ENCODE results near the gene SORCS1. TPM values are rescaled to one million over a fixed set of nuclear protein-coding genes. Genes with fewer than 3 reads are reported as not detected.

SORCS1 gene
- polyA plus RNA-seq, 6 donors from 2014 or later: not detected

- Mint-ChIP-seq H3K27ac (no peak overlapping the region), H3K4me3 (no peak overlapping the region), H3K9me3 (peaks cover 0 to 14% (median 1%) of the 10 kb centered on the region in 7 donors), H3K36me3 (no peaks in the 10 kb centered on the region), H3K4me1 (no peaks in the 10 kb centered on the region), H3K27me3 (peaks cover 0 to 2% (median 0%) of the 10 kb centered on the region in 3 donors)
- no peak for DNase-seq
- no peak for ATAC-seq (ENCODE audit: low read depth in 2 of 2)
These were observed 72.2 kb downstream of the SORCS1 start for GRCh38 chr10:107092321-107092720.

DNA sequence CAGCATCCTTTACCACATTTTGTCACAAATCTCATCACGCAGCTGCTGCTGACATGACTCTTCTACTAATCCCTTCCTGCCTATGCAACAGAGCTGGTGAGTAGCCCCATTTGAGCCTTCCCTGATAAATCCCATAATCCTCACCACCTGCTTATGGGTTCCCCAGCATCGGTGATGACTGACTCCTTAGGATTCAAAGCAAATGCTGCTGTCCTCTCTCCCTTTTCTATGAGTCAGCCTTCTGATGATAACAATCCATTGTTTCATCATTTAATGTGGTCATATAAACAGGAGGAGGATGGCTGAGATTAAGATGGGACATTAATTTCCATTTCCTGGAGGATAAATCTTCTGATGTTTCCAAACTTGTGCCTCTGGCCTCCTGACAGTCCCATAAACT is 73.4 kb downstream of the SORCS1 start:
- H3K4me1 Mint-ChIP-seq: no peaks in the 10 kb centered on the region
- no peak for DNase-seq
- H3K4me3 Mint-ChIP-seq: no peak overlapping the region
- peaks cover 0 to 9% (median 1%) of the 10 kb centered on the region in 7 donors for H3K9me3 Mint-ChIP-seq
- H3K27me3 Mint-ChIP-seq: peaks cover 0 to 3% (median 0%) of the 10 kb centered on the region in 3 donors
- H3K27ac Mint-ChIP-seq: peak overlapping the region in 1 of 6 donors; percentile 31
- no peak for ATAC-seq (ENCODE audit: low read depth in 2 of 2)
- H3K36me3 Mint-ChIP-seq: no peaks in the 10 kb centered on the region

DNA sequence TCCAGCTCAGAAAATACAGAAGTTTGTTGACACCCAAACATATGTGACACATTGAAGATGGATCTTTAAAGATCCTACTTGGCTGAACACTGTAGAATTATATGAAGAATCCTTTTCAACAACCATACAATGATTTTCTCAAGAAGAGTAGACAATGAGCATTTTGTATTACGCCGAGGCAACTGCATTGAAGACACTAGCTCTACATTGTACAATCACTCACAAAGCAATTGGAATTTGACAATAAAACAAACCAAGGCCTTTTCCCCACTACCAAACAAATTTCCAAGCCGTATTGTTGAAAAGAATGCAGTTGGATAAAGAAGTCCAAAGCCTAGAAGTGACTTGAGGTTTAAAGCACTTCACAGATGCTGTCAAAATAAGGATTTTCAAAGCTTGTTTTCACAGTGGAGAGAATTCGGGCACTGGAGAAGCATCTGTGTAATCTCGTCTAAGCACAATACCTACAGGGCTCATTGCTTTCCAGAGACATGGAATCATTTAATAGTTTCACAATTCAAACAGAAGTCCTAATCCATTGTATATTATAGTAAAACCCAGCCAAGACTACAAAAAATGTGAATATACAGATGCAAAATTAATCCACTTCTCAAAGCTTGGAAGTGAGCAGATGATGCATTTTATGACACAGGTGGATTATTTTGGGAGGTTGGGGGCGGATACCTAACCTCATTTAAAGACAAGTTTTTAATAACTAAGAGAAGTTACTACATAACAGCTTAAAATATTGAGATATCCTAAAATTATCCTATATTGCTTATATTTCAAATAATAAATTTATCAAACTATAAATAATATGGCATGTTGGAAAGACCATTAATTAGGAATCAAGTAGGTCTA is 78.6 kb downstream of the SORCS1 start:
- no peak for ATAC-seq (ENCODE audit: low read depth in 2 of 2)
- H3K27me3 Mint-ChIP-seq: peaks cover 0 to 3% (median 0%) of the 10 kb centered on the region in 3 donors
- no peaks in the 10 kb centered on the region for H3K4me1 Mint-ChIP-seq
- no peak for DNase-seq
- no peak overlapping the region for H3K4me3 Mint-ChIP-seq
- no peaks in the 10 kb centered on the region for H3K36me3 Mint-ChIP-seq
- no peak overlapping the region for H3K27ac Mint-ChIP-seq
- peaks cover 0 to 4% (median 0%) of the 10 kb centered on the region in 7 donors for H3K9me3 Mint-ChIP-seq

DNA sequence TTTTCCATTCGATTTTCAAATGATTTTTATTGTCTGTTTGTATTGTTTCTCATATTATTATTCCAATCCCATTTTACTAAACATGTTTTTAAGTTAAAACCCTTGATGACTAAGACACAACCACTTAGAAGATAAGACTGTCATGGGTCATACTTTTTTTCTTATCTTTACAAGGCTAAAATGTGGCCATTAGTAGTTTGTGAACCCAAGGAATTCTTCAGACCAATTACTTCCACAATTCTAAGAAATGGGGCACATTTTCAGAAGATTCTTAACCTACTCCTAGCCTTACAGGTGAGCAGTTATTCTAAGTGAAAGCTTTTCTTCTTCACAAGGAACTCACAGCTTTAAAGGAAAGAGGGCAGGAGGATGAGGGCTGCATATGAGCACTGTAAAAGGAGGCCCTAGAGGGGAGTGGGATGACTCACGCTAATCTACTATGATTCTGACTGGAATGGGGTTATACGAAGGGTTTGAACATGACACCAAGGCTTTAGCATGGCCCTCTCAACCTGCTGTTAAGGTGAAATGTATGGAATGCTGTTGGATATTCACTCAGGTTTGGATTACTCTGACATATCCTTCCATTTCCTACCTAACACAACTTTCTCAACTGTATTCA is 81.0 kb downstream of the SORCS1 start:
- Mint-ChIP-seq H3K27me3 (peaks cover 0 to 3% (median 0%) of the 10 kb centered on the region in 3 donors), H3K36me3 (no peaks in the 10 kb centered on the region), H3K4me1 (no peaks in the 10 kb centered on the region), H3K9me3 (peaks cover 0 to 2% (median 0%) of the 10 kb centered on the region in 7 donors), H3K4me3 (no peak overlapping the region), H3K27ac (no peak overlapping the region)
- DNase-seq (no peak), ATAC-seq (ENCODE audit: low read depth in 2 of 2) (no peak)

GRCh38 chr10:107081644-107082043 is 82.9 kb downstream of the SORCS1 start:
- DNase-seq: no peak
- Mint-ChIP-seq H3K4me1 (no peaks in the 10 kb centered on the region), H3K4me3 (no peak overlapping the region), H3K9me3 (peaks cover 0 to 4% (median under 1%) of the 10 kb centered on the region in 7 donors), H3K27me3 (no peaks in the 10 kb centered on the region), H3K36me3 (no peaks in the 10 kb centered on the region), H3K27ac (no peak overlapping the region)
- ATAC-seq (ENCODE audit: low read depth in 2 of 2): no peak

GRCh38 chr10:107075117-107075516 is 89.4 kb downstream of the SORCS1 start:
- Mint-ChIP-seq H3K4me1 (no peaks in the 10 kb centered on the region), H3K27ac (no peak overlapping the region), H3K4me3 (no peak overlapping the region), H3K27me3 (no peaks in the 10 kb centered on the region), H3K9me3 (peaks cover 0 to 3% (median 0%) of the 10 kb centered on the region in 7 donors), H3K36me3 (no peaks in the 10 kb centered on the region)
- ATAC-seq (ENCODE audit: low read depth in 2 of 2) (no peak), DNase-seq (no peak)

GRCh38 chr10:107072786-107073185 is 91.7 kb downstream of the SORCS1 start:
- no peak for DNase-seq
- Mint-ChIP-seq H3K4me1 (no peaks in the 10 kb centered on the region), H3K36me3 (no peaks in the 10 kb centered on the region), H3K27me3 (no peaks in the 10 kb centered on the region), H3K9me3 (peaks cover 0 to 3% (median 0%) of the 10 kb centered on the region in 7 donors), H3K27ac (no peak overlapping the region), H3K4me3 (no peak overlapping the region)
- no peak for ATAC-seq (ENCODE audit: low read depth in 2 of 2)

DNA sequence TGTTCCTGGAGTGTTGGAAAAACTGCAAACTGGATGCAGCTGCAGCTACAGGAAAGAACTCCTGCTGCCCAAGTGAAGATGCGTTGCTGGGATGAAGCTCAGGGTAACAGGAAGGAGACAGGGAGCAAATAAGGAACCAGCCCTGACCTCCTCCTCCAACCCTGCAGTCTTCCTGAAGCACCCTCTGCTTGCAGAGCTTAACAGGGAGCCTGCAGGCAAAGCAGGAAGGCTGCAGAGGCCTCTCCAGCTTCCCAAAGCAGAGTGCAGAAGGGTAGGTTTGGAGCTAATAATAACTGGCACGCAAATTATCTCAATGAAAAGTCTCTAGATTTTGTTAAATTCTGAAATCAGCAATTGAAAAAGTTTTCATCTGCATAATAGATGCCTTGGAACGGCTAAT is 92.5 kb downstream of the SORCS1 start:
- peaks cover 0 to 3% (median 0%) of the 10 kb centered on the region in 7 donors for H3K9me3 Mint-ChIP-seq
- no peak overlapping the region for H3K27ac Mint-ChIP-seq

DNA sequence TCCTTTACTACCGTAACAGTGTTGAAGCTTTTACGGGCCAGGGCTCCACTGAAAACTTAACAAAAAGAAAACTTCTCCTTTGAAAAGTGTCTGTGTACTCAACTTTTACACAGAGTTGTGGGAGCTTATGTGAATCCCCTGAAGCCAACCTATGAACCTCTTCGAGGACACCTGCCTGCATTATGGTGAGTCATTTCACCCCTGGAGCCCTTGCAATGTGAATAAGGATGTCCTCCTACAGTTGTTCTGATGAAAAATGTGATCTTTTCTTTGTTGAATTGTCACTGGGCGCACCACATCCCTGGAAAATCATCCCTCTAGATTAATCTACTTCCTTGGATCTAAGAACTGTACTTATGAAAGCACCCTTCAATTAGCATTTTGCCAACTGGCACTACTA is 93.2 kb downstream of the SORCS1 start:
- no peak overlapping the region for H3K27ac Mint-ChIP-seq
- peaks cover 0 to 3% (median 0%) of the 10 kb centered on the region in 7 donors for H3K9me3 Mint-ChIP-seq
- H3K36me3 Mint-ChIP-seq: no peaks in the 10 kb centered on the region
- DNase-seq (no peak), ATAC-seq (ENCODE audit: low read depth in 2 of 2) (no peak)
- H3K27me3 Mint-ChIP-seq: no peaks in the 10 kb centered on the region
- H3K4me3 Mint-ChIP-seq: no peak overlapping the region
- no peaks in the 10 kb centered on the region for H3K4me1 Mint-ChIP-seq

More for the DNA sequence above, 92.5 kb downstream of the SORCS1 start:
- DNase-seq (no peak), ATAC-seq (ENCODE audit: low read depth in 2 of 2) (no peak)
- no peaks in the 10 kb centered on the region for H3K27me3 Mint-ChIP-seq
- no peak overlapping the region for H3K4me3 Mint-ChIP-seq
- H3K36me3 Mint-ChIP-seq: no peaks in the 10 kb centered on the region
- H3K4me1 Mint-ChIP-seq: no peaks in the 10 kb centered on the region

GRCh38 chr10:107067843-107068242 is 96.7 kb downstream of the SORCS1 start:
- H3K27me3 Mint-ChIP-seq: no peaks in the 10 kb centered on the region
- no peaks in the 10 kb centered on the region for H3K36me3 Mint-ChIP-seq
- peaks cover 0 to 10% (median 2%) of the 10 kb centered on the region in 7 donors for H3K9me3 Mint-ChIP-seq
- H3K27ac Mint-ChIP-seq: no peak overlapping the region
- H3K4me3 Mint-ChIP-seq: no peak overlapping the region
- ATAC-seq (ENCODE audit: low read depth in 2 of 2) (no peak), DNase-seq (no peak)
- no peaks in the 10 kb centered on the region for H3K4me1 Mint-ChIP-seq

DNA sequence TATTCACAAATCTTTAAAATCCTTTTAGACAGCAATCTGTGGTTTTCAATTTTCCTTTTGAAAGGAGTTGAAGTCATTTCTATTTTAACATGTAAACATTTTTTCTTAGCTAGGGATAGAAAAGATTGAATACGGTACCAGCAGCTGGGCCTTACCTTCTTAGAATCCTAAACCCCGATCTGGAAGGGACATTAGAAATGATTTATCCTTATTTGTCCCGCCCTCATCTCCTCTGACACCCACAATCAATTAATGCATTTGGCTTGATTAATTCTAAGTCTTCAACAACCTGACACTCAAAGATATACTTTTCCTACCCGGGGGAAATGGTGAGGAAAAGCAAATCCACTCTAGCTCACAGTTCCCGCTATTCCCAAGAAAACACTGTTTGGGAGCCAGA is 100.4 kb downstream of the SORCS1 start:
- Mint-ChIP-seq H3K27ac (no peak overlapping the region), H3K4me3 (no peak overlapping the region), H3K9me3 (peaks cover 0 to 10% (median 2%) of the 10 kb centered on the region in 7 donors)

DNA sequence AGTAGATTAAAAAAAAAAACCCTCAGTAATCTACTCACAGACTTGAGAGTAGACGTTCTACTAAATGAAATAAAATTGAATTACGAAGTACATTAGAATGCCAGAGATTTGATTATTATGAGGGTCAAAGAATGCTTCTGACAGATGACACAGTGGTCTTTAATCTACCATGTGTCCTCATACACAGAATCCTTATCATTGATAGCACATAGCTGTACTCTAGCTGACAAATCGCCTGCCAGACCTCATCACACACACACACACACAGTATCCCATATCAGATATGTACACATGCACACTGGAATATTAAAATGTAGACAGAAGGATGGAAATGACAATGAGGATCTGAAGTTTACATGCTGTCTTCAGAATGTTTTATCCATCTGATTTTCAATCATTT is 104.6 kb downstream of the SORCS1 start:
- ATAC-seq (ENCODE audit: low read depth in 2 of 2) (no peak), DNase-seq (no peak)
- Mint-ChIP-seq H3K27me3 (no peaks in the 10 kb centered on the region), H3K4me1 (no peaks in the 10 kb centered on the region), H3K27ac (no peak overlapping the region), H3K36me3 (no peaks in the 10 kb centered on the region), H3K9me3 (peaks cover 0 to 5% (median 2%) of the 10 kb centered on the region in 7 donors), H3K4me3 (no peak overlapping the region)

More for the DNA sequence above, 100.4 kb downstream of the SORCS1 start:
- H3K36me3 Mint-ChIP-seq: no peaks in the 10 kb centered on the region
- DNase-seq (no peak), ATAC-seq (ENCODE audit: low read depth in 2 of 2) (no peak)
- H3K27me3 Mint-ChIP-seq: no peaks in the 10 kb centered on the region
- H3K4me1 Mint-ChIP-seq: no peaks in the 10 kb centered on the region

DNA sequence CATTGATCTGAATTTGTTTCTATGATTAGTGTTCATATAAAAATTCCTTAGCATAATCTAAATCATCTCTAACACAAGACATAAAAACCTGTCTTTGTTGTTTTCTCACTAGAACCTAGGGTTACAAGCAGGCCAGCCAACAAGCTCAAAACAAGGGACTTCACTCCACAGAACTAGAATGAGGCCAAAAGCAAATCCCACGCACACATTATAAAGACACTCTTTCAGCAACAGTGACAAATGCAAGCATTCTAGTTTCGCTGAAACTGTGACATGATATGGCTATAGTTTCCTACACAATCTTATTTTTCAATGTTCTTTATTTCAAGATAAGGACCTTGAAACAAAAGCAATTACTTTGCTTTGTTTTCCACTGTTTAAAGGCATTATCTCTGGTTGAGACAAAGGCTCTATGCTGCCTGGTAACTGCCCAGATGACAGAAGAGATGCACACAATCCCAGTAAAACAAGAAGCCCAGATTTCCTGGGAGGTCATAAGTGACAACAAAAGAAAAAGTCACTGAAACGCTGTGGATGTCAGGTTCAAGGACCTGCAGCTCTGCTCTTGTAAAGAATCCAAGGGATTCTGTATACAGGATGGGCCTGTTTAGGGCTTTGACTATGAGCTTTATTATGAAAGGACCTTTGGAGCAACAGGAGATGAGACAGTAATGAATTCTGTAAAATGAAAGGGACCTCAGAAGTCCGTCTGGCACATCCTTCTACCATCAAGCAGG is 105.3 kb downstream of the SORCS1 start:
- Mint-ChIP-seq H3K27me3 (no peaks in the 10 kb centered on the region), H3K27ac (no peak overlapping the region), H3K4me1 (no peaks in the 10 kb centered on the region), H3K4me3 (no peak overlapping the region), H3K9me3 (peaks cover 0 to 3% (median 0%) of the 10 kb centered on the region in 7 donors), H3K36me3 (no peaks in the 10 kb centered on the region)
- ATAC-seq (ENCODE audit: low read depth in 2 of 2) (no peak), DNase-seq (no peak)

All from naive B cell (primary cell).